GM20000 (cell line): Measurements from ENCODE around the gene ACTBL2.

ENCODE experiments used
- DNase-seq: peaks from one replicate; pipeline ENCODE4 v3.0.0; 2012; ENCODE audit warnings: low spot score
- TF ChIP-seq, protein P1 (sequence below): IDR thresholded peaks from 2 replicates; pipeline ENCODE4 v1.5.1; 2012; ENCODE audit warnings: mild to moderate bottlenecking, control low read depth; ENCODE audit errors: extremely low read depth, missing control alignments

Gene ACTBL2

DNA sequence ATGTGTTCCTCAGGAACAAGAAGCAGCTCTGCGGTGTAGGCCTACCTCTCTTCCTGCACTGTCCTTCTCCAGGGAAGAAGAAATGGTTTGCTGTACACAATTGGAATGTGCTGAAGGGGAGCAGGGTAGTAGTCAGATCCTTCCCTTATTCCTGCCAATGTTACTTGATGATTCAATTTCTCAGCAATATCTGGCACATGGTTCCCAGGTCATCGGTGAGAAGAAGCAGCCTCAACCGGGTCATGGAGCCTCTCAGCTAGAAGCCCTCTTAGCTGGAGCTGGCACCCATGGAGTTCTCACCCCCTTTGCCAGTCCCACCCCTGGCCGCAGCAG, 36.9 kb downstream of the ACTBL2 start:
- no peak for DNase-seq
- TF ChIP-seq, protein P1, sequence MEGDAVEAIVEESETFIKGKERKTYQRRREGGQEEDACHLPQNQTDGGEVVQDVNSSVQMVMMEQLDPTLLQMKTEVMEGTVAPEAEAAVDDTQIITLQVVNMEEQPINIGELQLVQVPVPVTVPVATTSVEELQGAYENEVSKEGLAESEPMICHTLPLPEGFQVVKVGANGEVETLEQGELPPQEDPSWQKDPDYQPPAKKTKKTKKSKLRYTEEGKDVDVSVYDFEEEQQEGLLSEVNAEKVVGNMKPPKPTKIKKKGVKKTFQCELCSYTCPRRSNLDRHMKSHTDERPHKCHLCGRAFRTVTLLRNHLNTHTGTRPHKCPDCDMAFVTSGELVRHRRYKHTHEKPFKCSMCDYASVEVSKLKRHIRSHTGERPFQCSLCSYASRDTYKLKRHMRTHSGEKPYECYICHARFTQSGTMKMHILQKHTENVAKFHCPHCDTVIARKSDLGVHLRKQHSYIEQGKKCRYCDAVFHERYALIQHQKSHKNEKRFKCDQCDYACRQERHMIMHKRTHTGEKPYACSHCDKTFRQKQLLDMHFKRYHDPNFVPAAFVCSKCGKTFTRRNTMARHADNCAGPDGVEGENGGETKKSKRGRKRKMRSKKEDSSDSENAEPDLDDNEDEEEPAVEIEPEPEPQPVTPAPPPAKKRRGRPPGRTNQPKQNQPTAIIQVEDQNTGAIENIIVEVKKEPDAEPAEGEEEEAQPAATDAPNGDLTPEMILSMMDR: no peak

DNA sequence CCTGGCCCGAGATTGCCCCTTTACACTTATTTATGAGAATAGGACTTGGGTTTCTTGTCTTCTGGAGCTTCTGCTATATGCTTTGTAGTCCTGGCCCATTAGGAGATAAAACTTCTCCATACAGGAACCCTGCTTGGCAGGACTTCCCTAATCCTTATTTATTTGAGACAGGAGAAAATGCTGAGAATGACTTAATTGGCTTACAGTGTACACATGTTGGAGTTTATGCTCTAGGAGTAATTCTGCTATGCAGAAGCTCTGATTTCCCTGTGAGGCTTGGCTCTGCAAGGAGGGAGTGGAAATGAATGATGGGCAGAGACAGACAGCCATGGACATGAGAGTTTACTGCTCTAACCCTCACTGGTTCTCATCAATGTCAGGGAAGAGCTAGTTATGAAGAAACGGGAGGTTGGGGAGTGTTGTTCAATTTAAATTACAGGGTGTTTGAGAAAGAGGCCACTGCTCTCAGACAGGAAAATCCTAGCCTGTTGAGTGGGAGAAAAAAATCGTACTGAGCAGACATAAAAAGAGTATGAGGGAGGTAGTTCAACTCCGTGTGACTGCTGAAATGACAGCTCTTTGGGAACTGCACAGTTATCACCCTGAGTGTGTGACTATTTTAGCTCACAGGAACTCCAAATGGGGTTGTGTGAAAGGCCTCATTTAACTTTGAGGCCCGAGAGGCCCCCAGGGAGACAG, 37.5 kb downstream of the ACTBL2 start:
- DNase-seq: peak; percentile 17
- TF ChIP-seq, protein P1: no peak

DNA sequence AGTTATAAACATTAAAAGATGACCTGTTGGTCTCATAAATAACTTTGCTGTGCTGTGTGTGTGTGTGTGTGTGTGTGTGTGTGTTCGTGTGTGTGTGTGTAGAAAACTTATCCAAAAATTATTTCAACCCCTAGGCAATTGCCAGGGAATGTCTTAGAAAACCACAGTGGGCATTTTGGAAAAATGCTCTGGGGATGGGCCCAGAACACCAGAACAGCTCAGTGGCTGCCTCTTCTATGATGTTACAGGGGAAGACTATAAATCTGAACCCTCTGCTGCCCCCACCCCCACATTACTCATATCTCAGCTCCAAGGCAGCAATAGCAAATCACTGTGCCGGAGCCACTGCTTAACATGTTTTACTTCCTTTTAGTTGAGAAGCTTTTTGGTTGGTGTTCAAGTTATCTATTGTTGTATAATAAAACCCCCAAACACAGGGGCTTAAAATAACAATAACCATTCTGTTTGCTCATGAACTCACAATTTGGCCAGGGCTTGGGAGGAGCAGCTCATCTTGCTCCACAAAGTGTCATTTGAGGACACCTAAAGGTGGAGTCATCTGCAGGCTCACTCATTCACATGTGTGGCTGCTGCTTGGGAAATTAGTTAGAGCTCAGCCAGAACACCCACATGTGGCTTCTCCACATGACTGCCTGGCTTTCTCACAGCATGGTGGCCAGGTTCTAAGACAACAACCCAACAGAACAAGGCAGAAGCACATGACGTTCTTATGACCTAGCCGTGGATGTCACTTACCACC, 40.4 kb downstream of the ACTBL2 start:
- TF ChIP-seq, protein P1: no peak
- peak; percentile 19 for DNase-seq

DNA sequence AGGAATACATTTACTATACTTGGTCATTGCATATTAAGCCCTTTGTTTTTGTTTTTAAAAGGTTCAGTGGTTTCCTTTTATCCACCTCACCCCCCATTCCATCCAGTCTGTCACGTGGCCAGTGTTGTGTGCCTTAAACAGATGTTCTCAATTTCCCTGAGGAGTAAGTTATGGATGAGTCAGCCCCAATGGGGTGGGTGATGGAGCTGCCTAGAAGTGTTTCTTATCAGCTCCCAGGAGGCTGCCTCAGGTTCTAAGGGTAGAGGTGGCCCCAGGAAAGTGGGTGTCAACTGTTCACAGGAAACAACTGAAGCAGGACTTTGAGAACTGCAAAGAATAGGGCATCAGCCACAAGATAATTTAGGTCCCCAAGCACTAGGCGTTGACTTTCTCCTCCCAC, 41.1 kb downstream of the ACTBL2 start:
- peak; percentile 13 for DNase-seq
- TF ChIP-seq, protein P1: no peak

DNA sequence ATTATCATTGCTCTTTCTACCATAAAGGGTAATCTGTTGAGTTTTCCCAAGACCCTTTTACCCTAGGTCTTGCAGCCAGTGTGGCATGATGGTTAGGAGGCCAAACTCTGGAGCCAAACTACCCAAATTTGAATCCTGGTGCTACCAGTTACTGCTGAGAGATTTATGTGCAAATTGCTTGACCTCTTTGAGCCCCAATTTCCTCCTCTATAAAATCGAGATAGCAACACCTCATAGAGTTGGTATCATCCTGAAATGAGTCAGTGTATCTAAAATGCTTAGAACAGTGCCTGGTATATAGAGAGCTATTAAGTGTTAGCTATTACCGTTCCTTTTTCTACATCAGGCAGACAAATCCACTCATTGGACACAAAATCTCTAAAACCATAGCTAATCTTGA, 43.0 kb downstream of the ACTBL2 start:
- TF ChIP-seq, protein P1: no peak
- DNase-seq: no peak

DNA sequence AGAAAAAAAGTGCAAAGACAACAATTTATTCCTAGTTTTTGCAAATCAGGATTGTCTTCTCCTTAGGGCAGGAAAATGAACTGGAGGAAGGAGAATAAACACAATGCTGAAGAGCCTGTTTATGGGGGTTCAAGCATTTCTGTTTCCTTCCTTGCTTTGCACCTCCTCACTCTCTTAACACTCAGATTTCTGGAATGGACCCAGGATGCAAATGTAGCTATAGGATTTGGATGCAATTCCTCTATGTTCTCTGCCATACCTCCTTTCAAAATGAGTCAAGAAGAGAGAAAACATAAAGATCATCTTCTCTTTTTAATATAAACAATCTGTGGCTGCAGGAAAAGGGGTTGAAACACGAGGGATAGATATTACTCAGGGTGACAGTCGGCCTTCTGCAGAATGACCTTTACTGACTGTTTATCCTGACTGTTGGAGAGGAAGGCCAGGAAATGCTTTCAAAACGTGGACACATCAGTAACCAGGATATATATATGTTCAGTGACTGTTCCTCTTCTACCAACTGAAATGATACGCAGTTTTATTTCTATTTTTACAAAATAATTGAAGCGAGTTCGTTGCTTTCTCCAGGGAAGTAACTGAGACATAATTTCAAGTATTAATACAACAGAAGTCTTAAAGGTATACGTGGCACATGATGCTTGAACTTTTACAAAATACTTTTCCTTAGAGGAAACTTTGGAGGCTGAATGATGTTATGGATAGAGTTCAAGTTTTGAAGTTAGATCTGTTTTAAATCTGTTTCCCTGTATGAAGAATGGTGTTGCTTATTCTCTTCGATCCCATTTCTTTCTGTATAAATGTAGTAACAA, 44.4 kb downstream of the ACTBL2 start:
- TF ChIP-seq, protein P1: no peak
- no peak for DNase-seq

DNA sequence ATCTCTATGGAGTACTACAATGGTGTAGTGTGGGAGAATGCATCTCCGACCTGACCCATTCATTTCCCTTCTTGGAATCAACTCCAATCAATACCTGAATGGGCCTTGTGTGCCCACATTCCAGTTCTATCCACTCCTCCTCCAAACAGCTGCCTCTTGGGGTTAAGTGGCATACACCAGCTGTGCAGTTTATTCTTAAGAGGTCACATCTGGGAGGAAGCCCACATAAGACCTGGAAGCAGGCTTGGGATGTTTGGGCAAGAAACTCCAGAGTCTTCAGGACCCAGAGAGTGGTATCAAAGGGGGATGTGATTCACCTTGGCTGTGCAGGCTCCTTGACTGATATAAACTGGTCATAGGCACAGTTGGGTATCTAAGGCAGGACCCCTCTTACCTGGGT, 46.0 kb downstream of the ACTBL2 start:
- no peak for DNase-seq
- TF ChIP-seq, protein P1: no peak
